T-helper 1 cell (primary cell): ENCODE measurements around the gene ZFYVE26.
"Not testable (repeated sequence)": the region's sequence is repeated elsewhere in the genome, so short reads cannot be mapped to it uniquely, and the experiment has no call there.

Experiments
- DNase-seq, 5 donors: peaks; one replicate each; pipeline ENCODE4 v3.0.0-alpha.2; 2012 to 2020

The ZFYVE26 gene

DNA sequence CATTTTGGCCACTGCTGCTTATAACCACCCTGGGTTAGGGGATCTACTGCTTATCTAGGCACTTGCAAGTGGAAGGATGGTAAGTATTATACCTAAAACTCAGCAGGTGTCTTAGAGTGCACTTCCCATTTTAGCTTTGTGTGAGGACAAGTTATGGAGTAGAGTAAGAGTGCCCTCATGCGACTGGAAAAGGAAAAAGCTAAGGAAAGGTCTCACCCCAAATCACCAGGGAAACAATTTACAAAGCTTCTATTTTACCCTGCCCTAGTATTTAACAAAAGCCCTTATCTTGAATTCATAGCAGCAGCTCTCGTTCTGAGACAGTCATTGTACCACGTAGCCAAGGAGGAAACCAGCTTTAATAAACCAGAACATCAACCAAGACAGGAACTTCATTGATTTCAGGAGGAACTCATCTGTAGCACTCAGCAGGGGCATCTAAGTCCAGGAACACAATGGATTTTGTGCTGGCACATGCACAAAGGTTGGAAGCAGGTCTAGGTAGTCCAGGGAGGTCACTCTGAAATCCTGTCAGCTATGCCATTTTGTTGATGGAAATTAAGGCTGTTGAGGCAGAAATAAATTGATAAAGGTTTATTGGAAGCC lies 111.8 kb downstream of the ZFYVE26 start:
- DNase-seq = peak in 2 of 5 donors; percentile 24 to 56

DNA sequence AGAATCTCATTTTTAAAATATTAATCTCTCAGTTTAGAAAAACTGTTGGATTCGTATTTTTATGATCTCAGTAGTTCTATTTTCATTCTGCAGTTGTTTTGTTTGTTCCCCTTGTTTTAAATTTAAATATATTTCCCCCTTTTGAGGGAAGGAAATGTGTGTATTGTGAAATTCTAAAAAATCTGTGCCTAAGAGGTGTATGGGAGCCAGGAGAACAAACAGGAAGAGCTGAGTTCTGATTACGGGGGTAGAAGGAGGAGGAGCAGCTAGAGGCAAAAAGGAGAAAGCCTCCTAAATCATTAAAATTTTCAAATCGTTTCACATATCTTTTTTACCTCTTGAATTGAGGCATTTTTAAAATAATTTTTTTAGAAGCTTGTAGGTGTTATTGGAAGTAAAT lies 112.4 kb downstream of the ZFYVE26 start:
- no peak for DNase-seq

DNA sequence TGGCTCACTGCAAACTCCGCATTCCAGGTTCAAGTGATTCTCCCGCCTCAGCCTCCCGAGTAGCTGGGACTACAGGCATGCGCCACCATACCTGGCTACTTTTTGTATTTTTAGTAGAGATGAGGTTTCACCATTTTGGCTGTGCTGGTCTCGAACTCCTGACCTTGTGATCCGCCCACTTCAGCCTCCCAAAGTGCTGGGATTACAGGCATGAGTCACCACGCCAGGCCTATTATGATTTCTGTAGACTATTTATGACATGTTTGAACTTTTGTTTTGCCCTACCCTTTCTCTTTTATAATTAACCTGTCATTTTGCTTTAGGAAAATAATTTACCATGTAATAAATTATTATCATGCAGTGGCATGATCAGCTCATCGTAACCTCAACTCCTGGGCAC lies 114.9 kb downstream of the ZFYVE26 start, which contains the start of gene RDH12:
TSS of gene RDH12 (plus strand) at position 395 of the 400 bp plus-strand sequence. CDS start 20,757 bp downstream, outside the sequence.
- not testable (repeated sequence) for DNase-seq

DNA sequence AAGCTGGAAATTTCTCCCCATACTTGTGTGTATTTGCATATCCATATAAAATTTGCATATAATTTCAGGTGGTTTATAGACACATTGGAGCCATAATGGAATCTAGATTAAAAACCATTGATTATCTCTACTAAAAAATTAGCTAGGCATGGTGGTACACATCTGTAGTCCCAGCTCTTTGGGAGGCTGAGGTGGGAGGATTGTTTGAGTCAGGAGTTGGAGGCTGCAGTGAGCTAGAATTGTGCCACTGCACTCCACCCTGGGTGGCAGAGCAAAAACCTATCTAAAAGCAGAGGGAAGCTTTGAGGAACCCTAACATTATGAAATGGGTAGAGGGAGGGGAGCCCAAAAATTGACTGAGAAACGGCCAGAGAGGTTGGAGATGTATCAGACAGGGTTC lies 118.2 kb downstream of the ZFYVE26 start:
- DNase-seq = no peak

DNA sequence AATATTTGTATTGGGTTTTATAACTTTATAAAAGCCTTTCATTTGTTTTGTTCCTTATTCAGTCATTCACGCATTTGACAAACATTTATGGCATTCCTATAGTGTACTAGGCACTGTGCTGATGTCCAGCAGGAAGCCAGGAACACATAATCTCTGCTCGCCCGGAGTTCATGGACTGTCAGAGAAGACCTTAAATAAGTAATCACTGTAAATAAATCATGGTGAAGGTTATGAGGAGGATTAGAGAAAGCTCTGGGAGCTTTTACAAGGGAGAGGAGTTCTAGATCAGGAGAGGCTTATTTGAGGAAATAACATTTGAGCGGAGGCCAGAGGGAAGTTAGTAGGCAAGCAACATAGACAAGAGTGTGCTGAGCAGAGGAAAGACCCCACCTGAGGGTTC lies 119.4 kb downstream of the ZFYVE26 start:
- no peak for DNase-seq
